Breast epithelium (tissue), 3 donors: ENCODE results near the gene SRPK1.

Experiments
- POLR2AphosphoS5 ChIP-seq, 3 donors: sonication (generic); formaldehyde crosslinking; IDR thresholded peaks; one replicate each; pipeline ENCODE4 v1.6.1; 2017; ENCODE audit warnings: antibody characterized with exemption in 3 of 3
- TF ChIP-seq, protein P1 (sequence below), 3 donors: fragments of 450-650 bp; IDR thresholded peaks; one replicate each; pipeline ENCODE4 v1.5.1; 2016 to 2017; ENCODE audit warnings: antibody characterized with exemption in 3 of 3, mild to moderate bottlenecking in 3 of 3, moderate library complexity in 3 of 3

DNA sequence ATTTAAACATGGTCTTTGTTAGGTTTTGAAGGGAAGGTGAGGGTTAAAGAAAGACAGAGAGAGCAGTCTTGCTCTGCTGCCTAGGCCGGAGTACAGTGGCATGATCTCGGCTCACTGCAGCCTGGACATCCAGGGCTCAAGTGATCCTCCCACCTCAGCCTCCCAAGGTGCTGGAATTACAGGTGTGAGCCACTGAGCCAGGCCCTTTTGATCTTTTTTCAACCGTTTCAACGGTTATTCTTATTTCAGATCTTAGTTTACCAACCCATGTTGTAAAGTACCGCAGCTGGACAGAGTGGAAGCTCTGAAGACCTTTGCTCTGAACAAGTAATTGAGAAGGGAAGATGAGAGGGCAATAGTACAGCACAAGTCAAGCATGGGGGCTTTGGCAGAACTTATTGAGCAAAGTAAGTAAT is 1.2 kb upstream of the SRPK1 start:
- TF ChIP-seq POLR2AphosphoS5 (IDR thresholded peaks at IDR 0.05), result no peak
- TF ChIP-seq, protein P1, sequence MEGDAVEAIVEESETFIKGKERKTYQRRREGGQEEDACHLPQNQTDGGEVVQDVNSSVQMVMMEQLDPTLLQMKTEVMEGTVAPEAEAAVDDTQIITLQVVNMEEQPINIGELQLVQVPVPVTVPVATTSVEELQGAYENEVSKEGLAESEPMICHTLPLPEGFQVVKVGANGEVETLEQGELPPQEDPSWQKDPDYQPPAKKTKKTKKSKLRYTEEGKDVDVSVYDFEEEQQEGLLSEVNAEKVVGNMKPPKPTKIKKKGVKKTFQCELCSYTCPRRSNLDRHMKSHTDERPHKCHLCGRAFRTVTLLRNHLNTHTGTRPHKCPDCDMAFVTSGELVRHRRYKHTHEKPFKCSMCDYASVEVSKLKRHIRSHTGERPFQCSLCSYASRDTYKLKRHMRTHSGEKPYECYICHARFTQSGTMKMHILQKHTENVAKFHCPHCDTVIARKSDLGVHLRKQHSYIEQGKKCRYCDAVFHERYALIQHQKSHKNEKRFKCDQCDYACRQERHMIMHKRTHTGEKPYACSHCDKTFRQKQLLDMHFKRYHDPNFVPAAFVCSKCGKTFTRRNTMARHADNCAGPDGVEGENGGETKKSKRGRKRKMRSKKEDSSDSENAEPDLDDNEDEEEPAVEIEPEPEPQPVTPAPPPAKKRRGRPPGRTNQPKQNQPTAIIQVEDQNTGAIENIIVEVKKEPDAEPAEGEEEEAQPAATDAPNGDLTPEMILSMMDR (IDR thresholded peaks at IDR 0.05), result no peak
